Spleen (tissue), 7 donors: ENCODE measurements around the gene ABCA2.

Source experiments
- POLR2A ChIP-seq, 3 donors: fragments of 450-650 bp; IDR thresholded peaks; one replicate each; pipeline ENCODE4 v1.5.1; 2017; ENCODE audit warnings: antibody characterized with exemption in 3 of 3, mild to moderate bottlenecking in 1 of 3
- POLR2AphosphoS5 ChIP-seq, 3 donors: sonication (generic); formaldehyde crosslinking; IDR thresholded peaks; one replicate each; pipeline ENCODE4 v1.5.1; 2017; ENCODE audit warnings: antibody characterized with exemption in 3 of 3
- TF ChIP-seq, protein P1 (sequence below), 11 experiments: fragments of 200-600 bp in 7 of 11; fragments of 450-650 bp in 4 of 11; sonication (generic) in 4 of 11; IDR thresholded peaks in 8 of 11; conservative IDR thresholded peaks in 3 of 11; 1 replicate in 7 of 11; 2 replicates in 4 of 11; pipeline versions ENCODE4 v1.4.0 to v1.8.0; 2016 to 2021; ENCODE audit warnings: antibody characterized with exemption in 11 of 11, inconsistent platforms in 4 of 11, mild to moderate bottlenecking in 1 of 11
- donor health status: DM: no; HTN: no; CAD: no; lungs with moderate emphysema.
- donor health status: DM: no; HTN: no; CAD: no.
- donor health status: DM: no; HTN: no; CAD: no.

DNA sequence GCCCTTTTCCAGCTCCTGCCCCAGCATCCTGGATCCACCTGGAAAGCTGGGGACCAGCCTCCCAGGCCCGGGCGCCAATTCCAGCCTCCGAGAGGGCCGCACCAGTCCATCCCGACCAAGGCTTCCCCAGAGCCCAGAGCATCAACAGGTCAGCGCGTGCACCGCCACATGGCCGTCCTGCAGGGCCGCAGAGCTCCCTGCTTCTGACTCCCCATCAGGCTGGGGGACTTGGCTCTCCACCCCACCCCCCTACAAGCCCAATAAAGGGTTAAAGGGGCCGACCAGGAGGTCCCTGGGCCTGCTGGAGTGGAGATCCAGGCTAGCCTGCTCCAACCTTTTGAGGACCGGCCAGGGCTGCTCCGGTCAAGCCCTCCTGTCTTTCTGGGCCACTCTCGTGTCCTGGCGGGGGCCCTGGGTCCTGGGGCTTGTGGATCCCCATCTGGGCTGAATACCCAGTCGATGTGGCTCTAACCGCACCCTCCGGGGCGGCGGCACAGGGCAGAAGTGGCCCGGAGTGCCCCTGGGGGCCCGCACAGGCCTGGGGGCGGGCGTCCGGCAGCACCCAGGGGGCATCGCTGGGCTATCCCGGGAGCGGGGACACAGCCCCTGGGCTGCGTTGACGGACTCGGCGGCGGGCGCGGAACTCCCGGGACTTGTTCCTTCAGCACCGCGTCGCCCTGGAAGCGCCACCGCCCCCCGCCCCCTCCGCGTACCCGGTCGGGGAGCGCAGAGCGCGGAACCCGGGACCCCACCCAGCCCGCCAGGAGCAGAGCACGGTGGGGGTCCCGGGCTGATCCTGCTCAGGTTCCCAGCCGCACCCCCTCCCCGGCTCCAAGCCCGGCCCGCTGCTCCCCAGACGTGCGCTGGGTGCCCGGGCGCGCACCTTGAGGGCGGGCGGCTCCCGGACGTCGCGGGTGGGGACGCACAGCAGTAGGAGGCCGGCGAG is 25.2 kb upstream of the ABCA2 start:
- TF ChIP-seq, protein P1, sequence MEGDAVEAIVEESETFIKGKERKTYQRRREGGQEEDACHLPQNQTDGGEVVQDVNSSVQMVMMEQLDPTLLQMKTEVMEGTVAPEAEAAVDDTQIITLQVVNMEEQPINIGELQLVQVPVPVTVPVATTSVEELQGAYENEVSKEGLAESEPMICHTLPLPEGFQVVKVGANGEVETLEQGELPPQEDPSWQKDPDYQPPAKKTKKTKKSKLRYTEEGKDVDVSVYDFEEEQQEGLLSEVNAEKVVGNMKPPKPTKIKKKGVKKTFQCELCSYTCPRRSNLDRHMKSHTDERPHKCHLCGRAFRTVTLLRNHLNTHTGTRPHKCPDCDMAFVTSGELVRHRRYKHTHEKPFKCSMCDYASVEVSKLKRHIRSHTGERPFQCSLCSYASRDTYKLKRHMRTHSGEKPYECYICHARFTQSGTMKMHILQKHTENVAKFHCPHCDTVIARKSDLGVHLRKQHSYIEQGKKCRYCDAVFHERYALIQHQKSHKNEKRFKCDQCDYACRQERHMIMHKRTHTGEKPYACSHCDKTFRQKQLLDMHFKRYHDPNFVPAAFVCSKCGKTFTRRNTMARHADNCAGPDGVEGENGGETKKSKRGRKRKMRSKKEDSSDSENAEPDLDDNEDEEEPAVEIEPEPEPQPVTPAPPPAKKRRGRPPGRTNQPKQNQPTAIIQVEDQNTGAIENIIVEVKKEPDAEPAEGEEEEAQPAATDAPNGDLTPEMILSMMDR (IDR thresholded peaks at IDR 0.05 in 8 of 11, conservative IDR thresholded peaks at IDR 0.05 in 3 of 11) = no peak
- no peak for TF ChIP-seq POLR2A (IDR thresholded peaks at IDR 0.05)
- TF ChIP-seq POLR2AphosphoS5 (IDR thresholded peaks at IDR 0.05) = no peak
